GM12878 (cell line): Measurements from ENCODE around the gene SCTR. TPM values are rescaled to one million over a fixed set of nuclear protein-coding genes. Genes with fewer than 3 reads are reported as not detected.

Experiments used
- ATAC-seq: fragments of 200-7000 bp; cut with Tn5 transposase; 3 replicates; pipeline ENCODE4 v1.9.1; 2020; ENCODE audit warnings: mild to moderate bottlenecking, moderate library complexity
- BruUV-seq: library from RNA; stranded (reverse); fragments of 400-500 nt; replicated peaks from 2 replicates; lab custom pipeline; 2021; lab: Mats Ljungman, UMichigan
- CTCF ChIA-PET: fragments of 300-600 bp; sonication (Branson Sonifier 250); formaldehyde crosslinking; extraction: SDS; loops from one replicate; lab custom pipeline; 2021; ENCODE audit warnings: inconsistent platforms; lab: Yijun Ruan, JAX
- POLR2A ChIA-PET: fragments of 350-600 bp; formaldehyde crosslinking; extraction: SDS; loops from one replicate; lab custom pipeline; 2021; ENCODE audit warnings: inconsistent platforms; lab: Charles Lee
- RAD21 ChIA-PET: fragments of 300-600 bp; sonication (Branson Sonifier 250); formaldehyde crosslinking; loops from one replicate; lab custom pipeline; 2023; ENCODE audit warnings: antibody characterized with exemption; ENCODE audit not compliant: unreplicated experiment; lab: Charles Lee
- SMC1A ChIA-PET: fragments of 300-600 bp; sonication (Branson Sonifier 250); formaldehyde crosslinking; loops from one replicate; lab custom pipeline; 2023; ENCODE audit not compliant: unreplicated experiment, uncharacterized antibody; lab: Charles Lee
- DNase-seq: peaks from one replicate; pipeline ENCODE4 v3.0.0-alpha.2; 2011; ENCODE audit warnings: low read depth, low spot score
- FAIRE-seq: peaks from 3 replicates; lab custom pipeline; 2011; peaks lifted over from hg19 to GRCh38; lab: Jason Lieb, UNC
- H2AFZ ChIP-seq: 2 replicates; pipeline ENCODE4 v1.6.0; 2011; ENCODE audit warnings: low read depth, low read length, control low read depth; ENCODE audit not compliant: control insufficient read depth
- H3K27ac ChIP-seq: 2 replicates; pipeline ENCODE4 v1.5.1; 2011; ENCODE audit warnings: control low read depth; ENCODE audit not compliant: control insufficient read depth, insufficient read depth
- H3K27me3 ChIP-seq, 2 experiments: replicated peaks in 1 of 2; 2 replicates each; pipeline versions ENCODE4 v1.6.0 to v1.6.1; 2011; ENCODE audit warnings: low read length in 1 of 2; ENCODE audit not compliant: control insufficient read depth in 2 of 2, insufficient read depth in 2 of 2
- H3K36me3 ChIP-seq, 2 experiments: 2 replicates each; pipeline ENCODE4 v1.5.1; 2011; ENCODE audit warnings: low read length in 1 of 2; ENCODE audit not compliant: control insufficient read depth in 2 of 2, insufficient read depth in 2 of 2
- H3K4me1 ChIP-seq: 2 replicates; pipeline ENCODE4 v1.6.1; 2011; ENCODE audit warnings: mild to moderate bottlenecking, low read length, moderate library complexity, mixed read lengths; ENCODE audit not compliant: control insufficient read depth, insufficient read depth
- H3K4me2 ChIP-seq: 2 replicates; pipeline ENCODE4 v1.6.0; 2011; ENCODE audit warnings: control low read depth; ENCODE audit not compliant: control insufficient read depth, insufficient read depth
- H3K4me3 ChIP-seq: fragments of 200-600 bp; sonication (generic); 2 replicates; pipeline ENCODE4 v1.5.1; 2016
- H3K79me2 ChIP-seq: 2 replicates; pipeline ENCODE4 v1.6.0; 2011; ENCODE audit warnings: low read length; ENCODE audit not compliant: control insufficient read depth, insufficient read depth
- H3K9ac ChIP-seq: 2 replicates; pipeline ENCODE4 v1.8.0; 2011; ENCODE audit warnings: low read length, control low read depth, mixed read lengths; ENCODE audit not compliant: control insufficient read depth, insufficient read depth
- H3K9me3 ChIP-seq: replicated peaks from 3 replicates; pipeline ENCODE4 v1.5.1; 2011; ENCODE audit warnings: mild to moderate bottlenecking, low read length; ENCODE audit not compliant: control insufficient read depth, insufficient read depth
- H4K20me1 ChIP-seq: 2 replicates; pipeline ENCODE4 v1.6.0; 2011; ENCODE audit not compliant: control insufficient read depth, insufficient read depth
- ETV6 ChIP-seq, 2 experiments: fragments of 450-650 bp in 1 of 2; IDR thresholded peaks in 1 of 2; conservative IDR thresholded peaks in 1 of 2; 2 replicates each; pipeline ENCODE4 v1.6.1; 2014; ENCODE audit warnings: antibody characterized with exemption in 1 of 2, borderline replicate concordance in 1 of 2, low read depth in 1 of 2, mild to moderate bottlenecking in 1 of 2, moderate library complexity in 1 of 2
- HDAC2 ChIP-seq: fragments of 200-600 bp; sonication (generic); IDR thresholded peaks from 2 replicates; pipeline ENCODE4 v1.6.1; 2017
- IRF3 ChIP-seq: fragments of 450-650 bp; IDR thresholded peaks from 2 replicates; pipeline ENCODE4 v1.6.1; 2014; ENCODE audit warnings: mild to moderate bottlenecking
- KDM1A ChIP-seq: fragments of 200-600 bp; sonication (generic); IDR thresholded peaks from 2 replicates; pipeline ENCODE4 v1.6.1; 2016; ENCODE audit warnings: borderline replicate concordance
- RELA ChIP-seq: fragments of 450-650 bp; IDR thresholded peaks from 2 replicates; pipeline ENCODE4 v1.8.0; 2014; ENCODE audit warnings: borderline replicate concordance; ENCODE audit not compliant: partially characterized antibody
- ZNF217 ChIP-seq: fragments of 450-650 bp; IDR thresholded peaks from 2 replicates; pipeline ENCODE4 v1.6.1; 2017; ENCODE audit warnings: antibody characterized with exemption, mild to moderate bottlenecking
- WGBS: methylation state at CpG from one replicate; pipeline ENCODE4 v1.1.6; 2016; ENCODE audit warnings: low lambda C conversion rate; ENCODE audit not compliant: insufficient replicate concordance, insufficient coverage; ENCODE audit errors: missing lambda C conversion rate; 5-methylcytosine and 5-hydroxymethylcytosine counted together
- in situ Hi-C: fragments of 300-500 bp; cut with MboI; formaldehyde crosslinking; loops from 9 replicates; pipeline ENCODE4 v1.14.3; 2018; ENCODE audit warnings: mixed read lengths
- intact Hi-C: fragments of 100-400 bp; cut with micrococcal nuclease; formaldehyde crosslinking; loops from one replicate; pipeline ENCODE4 v1.14.2; 2022; ENCODE audit not compliant: unreplicated experiment
- polyA plus RNA-seq, 11 experiments: library from polyadenylated mRNA; depleted of rRNA in 4 of 11; unstranded in 6 of 11; stranded (reverse) in 5 of 11; fragments of >200 nt; fragmentation: Nextera tagmentation in 4 of 11; fragmentation: Illumina TruSeq in 1 of 11; extraction: Ambion mirVana in 4 of 11; extraction: Trizol in 1 of 11; gene quantifications; 1 replicate in 1 of 11; 2 replicates in 10 of 11; pipeline versions ENCODE4 v1.2.1 to v1.2.3, GENCODE V29; 2011 to 2016; ENCODE audit warnings: inconsistent platforms in 2 of 11, missing spikeins in 2 of 11, low read depth in 1 of 11
- total RNA-seq, 4 experiments: library from RNA; depleted of rRNA in 3 of 4; stranded (reverse); fragments of >200 nt in 3 of 4; fragmentation: Illumina TruSeq in 1 of 4; extraction: Trizol in 1 of 4; gene quantifications; 2 replicates each; pipeline versions ENCODE4 v1.2.1 to v1.2.3, GENCODE V29; 2013 to 2021

The SCTR gene
- total and polyA plus RNA-seq, 10 of the 15 experiments (the other 5 are each of a cell fraction or from before 2014, with no cell fraction given): 0.26 TPM; not detected in 9

- TF ChIP-seq KDM1A: no peak
- TF ChIP-seq RELA: no peak
- no peak for TF ChIP-seq ZNF217
- no peak for TF ChIP-seq HDAC2
- no peak for TF ChIP-seq ETV6 (conservative IDR thresholded peaks at IDR 0.05 in 1 of 2, IDR thresholded peaks at IDR 0.05 in 1 of 2; ENCODE audit: borderline replicate concordance in 1 of 2, low read depth in 1 of 2)
- TF ChIP-seq IRF3: no peak
- TF ChIP-seq, all 136 proteins: peak for 0
Measured at GRCh38 chr2:119496682-119497081, 27.6 kb downstream of the SCTR start (continued).

- FAIRE-seq: no peak
- in situ Hi-C loops: no loop called here
Measured at GRCh38 chr2:119495948-119496347, 28.3 kb downstream of the SCTR start.

More at GRCh38 chr2:119495948-119496347, 28.3 kb downstream of the SCTR start:
- no peak for DNase-seq
- Histone ChIP-seq H3K27ac (no peak overlapping the region), H3K9me3 (no peaks in the 10 kb centered on the region; the same call in 1 of the 3 replicates), H2AFZ (no peak overlapping the region), H3K4me3 (no peak overlapping the region), H3K27me3 (no peaks in the 10 kb centered on the region; a peak in 2 of 4 replicates), H4K20me1 (no peaks in the 10 kb centered on the region), H3K4me2 (no peak overlapping the region), H3K79me2 (no peaks in the 10 kb centered on the region), H3K9ac (no peak overlapping the region), H3K4me1 (no peaks in the 10 kb centered on the region), H3K36me3 (no peaks in the 10 kb centered on the region)
- ChIA-PET SMC1A (interaction anchor here (0.8 to 1.7 kb wide), 5 partner anchors 8 to 125 kb away, joined by 3 to 8 read pairs (median 3); no protein-coding TSS in a partner anchor), RAD21 (no interaction called here), CTCF (interaction anchor here (1.1 to 2.9 kb wide), 6 partner anchors 9 to 147 kb away, joined by 3 to 11 read pairs (median 6); no protein-coding TSS in a partner anchor), POLR2A (no interaction called here)
- intact Hi-C loops: no loop called here
- no TSS peak for BruUV-seq
- 0% methylated on average over 2 of the region's 2 CpGs for WGBS
- ATAC-seq: no peak
- no peak for TF ChIP-seq HDAC2
